GM19099 (cell line): Measurements from ENCODE around the gene EPHA7.

Experiments used
- POLR2A ChIP-seq: IDR thresholded peaks from 3 replicates; pipeline ENCODE4 v1.6.1; 2011; ENCODE audit warnings: low read depth; ENCODE audit not compliant: insufficient read length; ENCODE audit errors: extremely low read depth

Gene EPHA7

DNA sequence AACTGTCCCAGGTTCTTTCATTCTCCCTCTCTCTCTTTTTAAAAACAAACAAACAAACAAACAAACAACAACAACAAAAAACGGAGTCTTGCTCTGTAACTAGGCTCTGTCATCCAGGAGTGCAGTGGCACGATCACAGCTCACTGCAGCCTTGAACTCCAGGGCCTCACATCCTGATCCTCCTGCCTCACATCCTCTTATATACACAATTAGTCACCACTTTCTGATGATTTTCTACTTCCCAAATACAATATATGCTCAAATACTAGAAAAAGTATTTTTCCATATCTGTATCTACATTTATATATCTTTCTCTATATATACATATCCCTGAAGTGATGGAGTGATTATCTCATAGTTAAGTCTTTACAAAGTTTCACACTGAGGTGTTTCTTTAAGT lies 170.7 kb downstream of the EPHA7 start:
- no peak for TF ChIP-seq POLR2A

- no peak for TF ChIP-seq POLR2A
These were observed 176.1 kb downstream of the EPHA7 start for GRCh38 chr6:93243231-93243778.

GRCh38 chr6:93242049-93242448 lies 177.3 kb downstream of the EPHA7 start:
- TF ChIP-seq POLR2A = no peak

DNA sequence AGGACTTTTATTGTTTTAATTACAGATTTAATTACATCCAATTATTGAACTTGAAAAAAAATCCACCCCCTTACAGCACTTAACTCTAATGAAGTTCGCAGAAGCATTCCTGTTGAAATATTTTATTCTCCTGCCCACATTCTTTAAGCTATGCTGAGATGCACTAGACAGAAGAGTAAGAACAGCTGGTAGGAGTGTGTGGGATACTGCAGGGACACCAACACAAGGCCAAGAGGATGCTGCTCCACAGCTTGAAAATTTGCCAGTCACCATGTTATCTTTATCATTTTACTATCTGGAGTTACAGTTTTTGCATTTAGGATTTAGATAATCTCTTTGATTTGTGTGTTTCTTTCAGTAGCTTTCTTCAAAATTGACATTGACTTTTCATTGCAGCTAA lies 180.7 kb downstream of the EPHA7 start:
- TF ChIP-seq POLR2A = no peak

- TF ChIP-seq POLR2A = no peak
These were observed 183.6 kb downstream of the EPHA7 start for GRCh38 chr6:93235775-93236174.

DNA sequence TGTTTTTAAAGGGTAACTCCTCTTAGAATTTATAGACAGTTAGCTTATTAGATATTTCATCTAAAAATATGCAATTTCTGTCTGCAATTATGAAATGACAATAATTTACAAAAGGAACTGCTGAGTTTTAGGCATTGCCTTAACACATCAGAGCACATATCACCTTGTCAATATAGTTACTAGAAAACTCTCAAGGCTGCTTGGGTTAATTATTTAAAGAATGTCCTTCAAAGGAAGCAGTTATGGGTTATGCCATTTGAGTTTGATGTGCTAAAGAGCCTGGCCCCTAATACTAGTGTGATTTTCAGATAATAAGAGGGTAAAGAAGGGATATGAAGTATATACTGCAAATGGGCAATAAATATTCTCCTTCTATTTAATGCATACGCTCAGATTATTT lies 192.5 kb downstream of the EPHA7 start:
- TF ChIP-seq POLR2A = no peak

DNA sequence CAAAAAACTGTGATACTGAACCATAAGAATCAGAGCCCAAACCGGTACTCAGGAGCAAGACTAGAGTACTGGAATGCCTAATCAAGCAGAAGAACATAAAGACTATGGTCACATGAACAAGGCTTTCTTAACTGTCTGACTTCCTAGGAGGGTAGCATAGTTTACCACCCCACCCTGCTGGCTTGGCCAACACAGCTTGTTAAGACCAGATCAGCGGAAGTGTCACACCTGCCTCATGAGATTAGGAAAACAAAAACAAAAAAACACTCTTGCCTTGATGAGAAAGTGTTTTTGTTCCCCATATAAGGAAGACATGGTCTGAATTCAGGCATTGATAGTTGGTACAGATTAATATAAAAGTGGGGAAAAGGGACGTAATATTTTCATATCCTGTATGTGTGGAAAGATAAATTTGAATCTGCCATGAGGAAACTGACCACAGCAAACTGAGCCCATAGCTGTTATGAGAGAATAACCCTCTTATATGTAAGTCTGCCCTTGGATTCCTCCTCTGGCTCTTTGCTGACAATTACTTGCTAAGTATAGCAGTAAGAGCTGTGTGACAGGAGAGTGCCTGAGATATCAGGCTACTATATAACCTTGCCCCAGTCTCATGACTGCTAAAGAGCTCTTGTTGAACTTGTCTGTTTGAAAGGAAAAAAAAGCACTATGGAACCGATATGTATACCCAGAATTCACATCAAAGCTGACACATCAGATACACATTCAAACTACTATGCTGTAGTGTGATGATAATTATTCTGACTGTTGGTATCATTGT lies 197.1 kb downstream of the EPHA7 start:
- no peak for TF ChIP-seq POLR2A

DNA sequence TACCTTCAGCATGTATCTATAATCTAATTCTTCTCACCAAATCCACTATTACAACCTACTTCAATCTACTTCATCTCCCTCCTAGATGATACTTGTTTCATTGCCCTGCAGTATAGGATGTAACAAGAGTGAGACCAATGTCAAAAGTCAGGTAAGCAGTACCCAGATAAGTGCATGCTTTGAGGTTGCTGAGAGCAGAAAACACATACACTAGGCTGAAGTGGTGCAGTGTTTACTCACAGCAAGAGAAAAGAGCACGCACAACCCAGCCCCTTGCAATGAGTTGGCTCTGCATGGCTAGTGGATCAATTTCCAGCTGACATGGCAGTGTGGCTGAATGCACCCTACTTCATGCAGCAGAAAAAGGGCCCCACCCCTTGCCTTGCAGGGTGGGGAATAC lies 199.9 kb downstream of the EPHA7 start:
- TF ChIP-seq POLR2A = no peak

- no peak for TF ChIP-seq POLR2A
These were observed 201.3 kb downstream of the EPHA7 start for GRCh38 chr6:93218096-93218495.

DNA sequence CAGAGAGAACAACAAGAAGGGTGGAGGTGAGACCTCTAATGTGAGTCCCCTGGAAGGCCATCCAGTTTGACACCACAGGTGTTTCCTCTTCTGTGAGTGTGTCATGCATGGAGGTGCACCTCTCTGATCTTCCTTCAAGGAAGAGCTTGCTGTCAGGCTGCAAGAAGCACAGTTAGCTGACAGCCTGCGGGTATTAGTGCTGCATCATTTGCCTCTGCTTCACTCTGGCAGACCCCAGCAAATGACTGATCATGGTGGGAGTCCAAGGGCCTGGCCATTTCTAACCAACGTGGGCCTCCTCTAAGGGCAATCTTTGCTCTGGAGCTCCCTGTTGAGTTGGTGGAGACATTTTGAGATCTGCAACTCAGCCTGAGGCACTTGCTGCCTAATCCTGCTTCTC lies 206.3 kb downstream of the EPHA7 start:
- no peak for TF ChIP-seq POLR2A

DNA sequence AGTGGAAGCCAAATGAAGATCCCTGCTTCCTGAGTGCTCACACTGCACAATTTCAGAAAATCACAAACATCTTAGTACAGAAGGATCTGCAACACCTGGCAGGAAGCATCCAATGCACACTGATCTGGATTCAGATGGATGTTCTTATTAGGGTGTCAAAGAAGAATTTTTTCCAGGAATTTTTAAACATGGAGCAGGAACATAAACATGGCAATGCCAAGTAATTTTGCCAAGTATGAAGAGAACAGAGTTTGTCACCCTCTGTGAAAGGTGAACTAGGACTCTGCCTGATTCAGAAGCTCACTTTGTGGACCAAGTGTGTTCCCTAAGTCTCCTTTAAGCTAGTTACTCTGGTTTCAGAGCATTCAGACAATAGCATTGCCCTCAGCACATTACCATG lies 208.5 kb downstream of the EPHA7 start:
- no peak for TF ChIP-seq POLR2A

DNA sequence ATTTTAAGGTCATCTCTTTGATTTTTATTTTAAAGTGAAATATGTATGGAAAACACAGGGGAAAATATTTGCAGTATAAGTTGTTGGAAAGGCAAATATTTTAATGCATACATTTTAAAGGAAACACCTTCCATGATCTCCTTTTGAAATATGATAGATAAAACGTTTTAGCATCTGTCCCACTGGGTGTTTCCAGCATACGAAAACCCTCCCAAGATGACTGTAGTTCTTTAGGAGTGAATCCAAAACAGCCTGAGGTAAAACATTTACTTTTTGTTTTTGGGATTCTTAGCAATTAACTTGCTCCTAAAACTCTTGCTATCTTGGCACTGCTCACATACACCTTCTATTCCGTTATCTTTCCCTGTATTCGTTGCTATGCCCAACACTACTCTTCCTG lies 210.0 kb downstream of the EPHA7 start:
- TF ChIP-seq POLR2A = no peak

GRCh38 chr6:93196406-93196970 lies 222.9 kb downstream of the EPHA7 start:
- TF ChIP-seq POLR2A = no peak

DNA sequence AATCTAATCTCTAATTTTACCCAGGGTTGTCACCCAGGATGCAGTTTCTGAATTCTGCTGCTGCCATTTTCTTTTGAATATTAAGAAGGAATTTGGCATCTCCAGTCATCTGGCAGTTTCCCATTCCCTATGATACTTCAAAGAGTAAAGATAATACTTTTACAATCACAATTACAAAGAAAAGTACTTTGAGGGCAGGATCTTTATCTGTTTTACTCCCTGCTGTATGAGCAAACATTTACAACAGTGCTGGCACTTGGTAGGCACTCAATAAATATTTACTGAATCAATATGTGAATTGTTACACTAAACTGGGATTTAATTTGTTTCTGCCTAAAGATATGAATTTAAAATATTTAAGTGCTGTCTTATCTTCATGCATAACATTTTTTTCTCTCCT lies 224.9 kb downstream of the EPHA7 start:
- TF ChIP-seq POLR2A = no peak

DNA sequence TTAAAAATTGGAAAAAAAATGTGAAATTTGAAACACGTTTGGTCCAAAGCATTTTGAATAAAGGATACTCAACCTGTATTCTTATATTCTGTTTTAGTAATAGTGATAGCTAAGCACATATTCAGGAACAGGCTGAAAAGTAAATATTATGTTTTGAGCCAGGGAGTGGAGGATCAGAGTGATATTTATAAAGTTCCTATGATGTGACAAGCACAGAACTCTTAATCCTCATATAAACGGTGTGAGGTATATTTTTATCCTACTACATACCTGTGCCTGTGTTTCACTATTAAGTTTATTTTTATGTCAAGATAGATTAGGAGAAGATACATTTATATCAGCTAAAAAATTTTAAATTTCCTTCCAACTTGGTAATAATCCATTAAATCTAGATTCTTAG lies 225.5 kb downstream of the EPHA7 start:
- TF ChIP-seq POLR2A = no peak
